ENCODE measurements around the gene ALDH9A1.
"Not testable (repeated sequence)": the region's sequence is repeated elsewhere in the genome, so short reads cannot be mapped to it uniquely, and the experiment has no call there.

The ALDH9A1 gene

DNA sequence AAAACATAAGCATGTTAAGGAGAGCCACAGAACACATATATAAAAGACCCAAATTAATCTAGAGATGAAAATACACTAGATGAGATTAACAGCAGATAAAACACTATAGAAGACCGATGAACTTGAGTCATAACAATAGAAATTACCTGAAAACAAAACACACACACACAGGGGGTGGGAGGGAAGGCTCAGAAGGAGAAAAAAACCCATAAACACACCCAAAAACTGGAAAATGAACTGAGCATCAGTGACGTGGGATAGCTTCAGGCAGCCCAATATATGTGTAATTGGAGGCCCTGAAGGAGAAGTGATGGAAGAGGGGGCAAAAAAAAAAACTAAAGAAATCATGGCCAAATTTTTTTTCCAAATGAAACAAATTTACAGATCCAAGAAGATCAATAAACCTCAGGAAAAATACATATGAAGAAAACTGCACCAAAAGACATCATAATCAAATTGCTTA lies 11.4 kb downstream of the ALDH9A1 start:
- no peak for DNase-seq (ENCODE audit: low spot score)

DNA sequence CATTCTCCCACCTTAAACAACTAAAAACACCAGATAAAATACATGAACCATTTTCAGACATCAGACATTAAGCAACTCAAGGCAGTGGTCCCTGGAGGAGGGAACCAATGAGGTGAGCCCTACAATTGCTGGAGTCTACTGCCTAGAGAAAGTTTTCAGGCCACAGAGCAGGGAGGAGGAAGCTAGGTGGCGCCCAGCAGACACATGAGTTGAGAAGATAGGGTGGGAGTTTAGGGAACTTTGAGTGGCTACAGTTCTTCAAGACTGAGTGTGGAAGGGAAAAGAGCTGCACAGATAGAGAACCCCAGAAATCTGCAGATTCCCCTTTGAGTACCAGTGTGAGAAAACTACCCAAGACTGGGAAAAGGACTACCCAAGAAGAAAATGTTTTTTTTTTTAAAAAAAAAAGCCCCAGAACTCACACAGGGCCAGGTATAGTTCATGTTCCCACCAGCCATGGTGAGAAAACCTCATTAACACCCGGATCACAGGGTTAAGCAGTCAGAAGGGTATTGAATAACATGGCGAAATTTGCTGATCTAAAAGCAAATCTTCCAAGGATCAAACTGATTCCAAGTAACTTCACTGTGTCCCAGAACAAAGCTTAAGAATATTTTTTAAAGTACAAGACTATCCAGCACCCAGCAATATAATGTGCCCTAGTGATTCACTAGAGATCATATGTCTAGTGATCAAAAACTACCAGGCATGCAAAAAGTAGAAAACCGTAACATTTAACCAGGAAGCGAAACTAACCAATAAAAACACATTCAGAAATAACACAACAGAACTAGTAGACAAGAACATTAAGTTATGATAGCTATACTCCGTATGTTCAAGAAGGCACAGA lies 12.0 kb downstream of the ALDH9A1 start:
- DNase-seq (ENCODE audit: low spot score), result no peak

DNA sequence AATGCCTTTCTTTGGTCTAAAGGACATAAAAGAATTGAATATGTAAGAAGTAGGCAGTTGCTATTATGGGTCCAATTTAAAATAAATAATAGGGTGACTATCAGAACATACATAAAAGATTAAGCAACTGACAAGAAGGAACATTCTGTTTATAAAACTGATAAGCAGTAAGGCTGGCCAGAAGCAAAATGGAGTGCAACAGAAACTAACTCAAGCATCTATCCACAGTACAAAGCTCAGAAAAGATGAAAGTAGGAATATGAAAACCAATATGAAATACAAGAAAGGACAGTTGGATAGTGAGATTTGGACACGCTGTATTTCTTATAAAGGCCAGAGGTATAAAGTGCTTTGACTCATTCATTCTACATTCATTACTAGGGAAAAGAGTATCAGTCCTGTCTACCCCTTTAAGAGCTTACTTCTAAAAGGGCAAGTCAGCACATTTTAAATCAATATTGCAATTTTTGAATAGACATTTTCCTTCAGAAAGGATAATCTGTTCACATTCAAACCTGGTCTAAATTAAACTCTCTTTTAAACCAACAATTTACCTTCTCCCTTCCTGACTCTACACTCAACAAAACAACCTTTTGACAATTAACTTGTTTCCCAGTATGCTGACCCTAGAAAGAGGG lies 14.4 kb downstream of the ALDH9A1 start:
- no peak for DNase-seq (ENCODE audit: low spot score)

DNA sequence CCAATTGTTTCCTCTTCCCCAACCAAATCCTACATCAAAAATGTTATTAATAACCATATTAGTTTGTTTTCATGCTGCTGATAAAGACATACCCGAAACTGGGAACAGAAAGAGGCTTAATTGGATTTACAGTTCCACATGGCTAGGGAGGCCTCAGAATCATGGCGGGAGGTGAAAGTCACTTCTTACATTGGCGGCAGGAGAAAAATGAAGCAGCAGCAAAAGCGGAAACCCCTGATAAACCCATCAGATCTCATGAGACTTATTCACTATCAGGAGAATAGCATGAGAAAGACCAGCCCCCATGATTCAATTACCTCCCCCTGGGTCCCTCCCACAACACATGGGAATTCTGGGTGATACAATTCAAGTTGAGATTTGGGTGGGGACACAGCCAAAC lies 17.6 kb downstream of the ALDH9A1 start:
- DNase-seq (ENCODE audit: low spot score), result not testable (repeated sequence)

DNA sequence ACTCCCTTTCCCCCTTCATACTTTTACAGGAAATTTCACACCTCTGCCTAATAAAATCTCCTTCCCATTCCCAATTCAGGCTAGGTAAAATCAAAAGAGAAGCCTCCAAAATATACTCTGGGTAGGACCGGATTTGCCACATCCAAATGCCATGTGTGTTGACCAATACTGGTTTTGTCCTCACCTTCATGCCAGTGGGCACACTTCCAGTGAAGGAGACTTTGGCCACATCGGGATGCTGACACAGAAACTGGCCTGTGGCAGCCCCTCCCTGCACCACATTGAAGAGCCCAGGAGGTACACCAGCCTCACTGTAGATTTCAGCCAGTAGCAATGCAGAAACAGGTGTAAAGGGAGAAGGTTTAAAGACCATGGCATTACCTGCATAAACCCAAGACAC lies 18.1 kb downstream of the ALDH9A1 start:
- DNase-seq (ENCODE audit: low spot score), result no peak

DNA sequence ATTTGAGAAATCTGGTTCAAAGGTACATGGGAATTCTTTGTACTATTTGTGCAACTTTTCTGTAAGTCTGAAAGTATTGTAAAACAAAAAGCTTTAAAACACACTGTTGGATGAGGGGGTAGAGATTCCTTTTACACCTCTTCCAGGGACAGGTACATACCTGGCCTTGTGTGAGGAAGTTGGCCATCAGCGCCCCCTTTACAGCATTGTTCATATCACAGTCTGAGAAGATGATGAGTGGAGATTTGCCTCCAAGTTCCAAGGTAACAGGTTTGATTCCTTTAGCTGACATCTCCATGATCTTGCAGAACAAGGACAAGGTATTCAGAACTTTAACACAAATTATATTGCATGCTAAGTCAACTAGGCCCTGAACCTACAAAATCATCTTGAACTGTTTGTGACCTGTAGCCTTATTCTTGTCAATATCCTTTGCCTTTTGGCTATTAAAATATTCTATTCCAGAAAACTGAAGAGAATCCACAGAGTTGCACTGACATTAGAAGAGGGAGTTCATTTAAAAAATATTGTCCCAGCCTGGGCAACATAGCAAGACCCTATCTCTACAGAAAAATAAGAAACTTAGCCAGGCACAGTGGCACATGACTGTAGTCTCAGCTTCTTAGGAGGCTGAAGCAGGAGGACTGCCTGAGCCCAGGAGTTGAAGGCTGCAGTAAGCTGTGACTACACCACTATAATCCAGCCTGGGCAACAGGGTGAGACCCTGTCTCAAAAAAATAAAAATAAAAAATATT lies 18.9 kb downstream of the ALDH9A1 start:
- no peak for DNase-seq (ENCODE audit: low spot score)

DNA sequence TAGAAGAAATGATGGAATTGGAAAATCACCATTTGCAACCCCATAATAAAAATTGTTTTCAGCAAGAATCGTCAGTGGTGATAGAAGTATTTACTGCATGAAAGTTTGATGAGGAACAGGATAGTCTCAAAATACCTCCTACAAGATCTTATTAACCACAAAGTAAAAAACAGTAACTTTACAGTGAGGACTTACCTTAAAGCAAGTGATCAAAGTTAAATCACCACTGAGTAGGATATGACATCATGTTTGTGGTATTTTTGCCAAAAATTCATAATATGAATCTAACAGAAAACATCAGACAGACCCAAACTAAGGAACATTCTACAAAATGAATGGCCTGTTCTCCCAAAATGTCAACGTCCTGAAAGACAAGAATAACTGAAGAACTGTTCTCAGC lies 19.9 kb downstream of the ALDH9A1 start:
- no peak for DNase-seq (ENCODE audit: low spot score)

DNA sequence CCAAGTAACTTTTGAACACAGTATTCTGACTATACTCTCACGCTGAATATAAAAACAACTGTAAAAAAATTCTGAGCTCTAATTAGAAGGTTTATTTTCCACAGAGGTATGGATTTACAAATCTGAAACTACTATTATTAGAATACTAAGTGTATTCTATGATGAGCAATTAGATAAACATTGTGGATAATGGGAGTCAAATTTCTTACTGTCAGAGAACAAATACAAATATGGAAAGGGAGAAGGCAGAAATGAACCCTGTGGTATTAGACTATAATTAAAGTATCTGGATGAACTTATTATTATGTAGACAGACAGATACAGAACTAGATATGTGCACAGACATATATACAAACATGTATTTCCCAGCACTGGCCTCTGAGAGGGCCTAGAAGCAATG lies 22.6 kb downstream of the ALDH9A1 start:
- no peak for DNase-seq (ENCODE audit: low spot score)

DNA sequence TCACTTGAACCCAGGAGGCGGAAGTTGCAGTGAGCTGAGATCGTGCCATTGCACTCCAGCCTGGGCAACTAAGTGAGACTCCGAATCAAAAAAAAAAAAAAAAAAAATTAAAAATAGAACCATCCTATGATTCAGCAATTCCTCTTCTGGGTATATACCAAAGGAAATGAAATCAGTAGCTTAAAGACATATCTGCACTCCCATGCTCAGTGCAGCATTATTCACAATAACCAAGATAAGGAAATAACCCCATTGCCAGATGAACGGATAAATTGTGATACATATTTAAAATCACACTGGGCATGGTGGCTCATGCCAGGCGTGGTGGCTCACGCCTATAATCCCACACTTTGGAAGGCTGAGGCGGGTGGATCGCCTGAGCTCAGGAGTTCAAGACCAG lies 23.8 kb downstream of the ALDH9A1 start:
- DNase-seq (ENCODE audit: low spot score), result no peak

DNA sequence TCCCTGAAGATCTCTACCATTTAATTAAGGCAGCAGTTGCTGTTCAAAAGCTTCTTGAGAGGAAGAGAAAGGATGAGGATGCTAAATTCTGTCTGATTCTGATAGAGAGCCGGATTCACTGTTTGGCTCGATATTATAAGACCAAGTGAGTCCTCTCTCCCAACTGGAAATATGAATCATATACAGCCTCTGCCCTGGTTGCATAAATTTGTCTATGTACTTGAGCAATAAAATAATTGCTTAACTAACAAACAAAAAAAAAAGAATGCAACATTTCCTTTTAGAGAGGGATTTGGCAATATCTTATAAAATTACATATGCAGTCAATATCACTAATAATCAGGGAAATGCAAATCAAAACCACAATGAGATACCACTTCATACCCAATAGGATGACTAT lies 26.8 kb downstream of the ALDH9A1 start:
- no peak for DNase-seq (ENCODE audit: low spot score)

DNA sequence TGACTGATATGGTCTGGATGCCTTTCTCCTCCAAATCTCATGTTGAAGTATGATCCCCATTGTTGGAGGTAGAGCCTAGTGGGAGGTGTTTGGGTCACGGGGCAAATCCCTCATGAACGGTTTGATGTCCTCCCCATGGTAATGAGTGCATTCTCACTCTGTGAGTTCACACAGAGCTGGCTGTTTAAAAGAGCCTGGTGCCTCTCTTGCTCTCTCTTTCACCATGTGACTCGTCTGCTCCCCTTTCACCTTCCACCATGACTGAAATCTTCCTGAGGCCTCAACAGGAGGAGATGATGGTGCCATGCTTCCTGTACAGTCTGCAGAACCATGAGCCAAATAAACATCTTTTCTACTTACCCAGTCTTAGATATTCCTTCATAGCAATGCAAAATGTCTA lies 30.2 kb downstream of the ALDH9A1 start:
- DNase-seq (ENCODE audit: low spot score), result no peak

DNA sequence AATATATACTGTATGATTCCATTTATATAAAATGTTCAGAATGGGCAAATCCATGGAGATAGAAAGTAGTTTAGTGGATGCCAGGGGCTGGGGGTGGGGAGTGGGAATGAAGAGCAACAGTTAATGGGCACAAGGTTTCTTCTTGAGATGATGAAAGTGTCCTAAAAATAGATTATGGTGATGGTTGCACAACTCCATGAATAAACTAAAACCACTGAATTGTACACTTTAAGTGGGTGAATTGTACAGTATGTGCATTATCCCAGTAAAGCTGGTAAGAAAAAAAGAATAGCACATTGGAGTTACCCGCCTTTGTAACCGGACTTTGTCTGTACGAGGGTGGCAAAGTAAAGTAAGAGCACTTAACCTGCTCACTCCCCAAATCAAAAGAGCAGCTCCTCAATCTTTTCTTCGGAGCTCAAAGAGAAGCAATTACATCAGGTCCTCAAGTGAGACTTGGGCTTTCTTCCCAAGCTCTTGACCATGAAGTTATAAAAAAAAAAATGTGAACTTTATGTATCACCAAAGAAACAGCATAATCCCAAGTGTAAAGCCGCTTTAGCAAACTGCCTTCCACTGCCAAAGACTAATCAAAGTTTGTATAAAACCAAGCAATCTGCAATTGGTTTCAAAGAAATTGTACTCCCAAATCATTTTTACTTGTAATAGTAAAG lies 32.1 kb downstream of the ALDH9A1 start:
- DNase-seq (ENCODE audit: low spot score), result no peak

DNA sequence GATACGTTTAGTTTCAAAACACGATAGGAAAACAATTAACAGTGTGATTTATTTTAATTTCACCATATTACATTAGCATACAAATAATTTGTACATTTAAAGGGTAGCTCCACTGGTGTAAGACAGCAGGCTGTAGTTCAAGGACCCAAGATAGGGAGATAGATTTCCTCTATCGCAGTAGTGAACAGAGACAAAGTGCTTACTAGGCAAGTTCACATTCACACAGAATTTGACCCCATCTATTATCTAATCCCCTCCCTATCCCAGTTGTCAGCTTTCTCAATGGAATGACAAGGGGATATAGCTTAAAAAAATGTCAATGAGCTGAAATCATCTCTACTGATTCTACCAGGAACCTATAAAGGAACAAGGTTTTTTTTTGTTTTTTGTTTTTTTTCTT lies 36.2 kb downstream of the ALDH9A1 start:
- no peak for DNase-seq (ENCODE audit: low spot score)

DNA sequence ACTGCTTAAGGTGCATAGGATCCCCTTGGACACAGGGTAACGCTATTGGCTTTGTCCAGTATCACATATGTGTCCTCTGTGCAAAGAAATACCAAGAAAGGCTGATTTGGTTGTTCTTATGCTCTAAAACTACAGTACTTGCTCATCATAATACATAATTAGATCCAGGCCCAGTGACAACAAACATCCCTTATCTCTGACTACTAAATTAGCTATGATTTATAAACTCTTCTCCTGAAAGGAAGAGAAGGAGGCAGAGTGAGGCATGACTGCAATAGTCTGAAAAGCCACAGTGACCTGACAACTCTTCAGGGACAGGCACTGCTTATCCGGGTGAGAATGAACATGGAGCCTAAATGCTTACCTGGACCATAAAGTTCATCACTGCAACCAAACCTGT lies 36.7 kb downstream of the ALDH9A1 start:
- DNase-seq (ENCODE audit: low spot score), result no peak

DNA sequence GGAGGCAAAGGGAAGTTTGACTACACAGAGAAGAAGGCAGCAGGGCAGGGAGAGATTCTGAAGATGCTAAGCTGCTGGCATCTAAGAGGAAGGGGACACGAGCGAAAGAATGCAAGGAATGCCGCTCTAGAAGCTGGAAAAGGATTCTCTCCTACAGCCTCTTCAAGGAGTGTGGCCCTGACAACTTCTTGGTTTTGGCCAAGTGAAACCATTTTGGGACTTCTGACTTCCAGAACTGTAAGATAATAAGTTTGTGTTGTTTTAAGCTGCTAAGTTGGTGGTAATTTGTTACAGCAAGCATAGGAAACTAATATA lies 38.8 kb downstream of the ALDH9A1 start:
- no peak for DNase-seq (ENCODE audit: low spot score)

DNA sequence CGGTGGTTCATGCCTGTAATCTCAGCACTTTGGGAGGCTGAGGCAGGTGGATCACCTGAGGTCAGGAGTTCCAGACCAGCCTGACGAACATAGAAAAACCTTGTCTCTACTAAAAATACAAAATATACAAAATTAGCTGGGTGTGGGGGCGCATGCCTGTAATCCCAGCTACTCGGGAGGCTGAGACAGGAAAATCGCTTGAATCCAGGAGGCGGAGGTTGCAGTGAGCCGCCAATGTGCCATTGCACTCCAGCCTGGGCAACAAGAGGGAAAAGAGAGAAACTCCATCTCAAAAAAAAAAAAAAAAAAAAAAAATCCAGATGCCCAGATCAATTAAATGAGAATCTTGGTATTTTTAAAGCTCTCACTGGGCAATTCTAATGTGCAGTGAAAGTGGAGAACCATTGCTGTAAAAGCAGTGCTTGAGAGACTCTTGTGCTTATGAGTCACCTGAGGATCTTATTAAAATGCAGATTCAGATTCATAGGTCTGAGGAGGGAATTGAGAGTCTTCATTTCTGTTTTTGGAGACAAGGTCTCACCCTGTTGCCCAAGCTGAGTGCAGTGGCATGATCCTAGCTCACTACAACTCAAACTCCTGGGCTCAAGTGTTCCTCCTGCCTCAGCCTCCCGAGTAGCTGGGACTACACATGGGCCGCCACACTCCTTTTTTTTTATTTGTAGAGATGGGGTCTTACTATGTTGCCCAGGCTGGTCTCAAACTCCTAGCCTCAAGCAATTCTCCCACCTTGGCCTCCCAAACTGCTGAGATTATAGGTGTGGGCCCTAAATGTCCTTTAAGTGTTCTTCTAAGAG lies 39.4 kb downstream of the ALDH9A1 start:
- not testable (repeated sequence) for DNase-seq (ENCODE audit: low spot score)

DNA sequence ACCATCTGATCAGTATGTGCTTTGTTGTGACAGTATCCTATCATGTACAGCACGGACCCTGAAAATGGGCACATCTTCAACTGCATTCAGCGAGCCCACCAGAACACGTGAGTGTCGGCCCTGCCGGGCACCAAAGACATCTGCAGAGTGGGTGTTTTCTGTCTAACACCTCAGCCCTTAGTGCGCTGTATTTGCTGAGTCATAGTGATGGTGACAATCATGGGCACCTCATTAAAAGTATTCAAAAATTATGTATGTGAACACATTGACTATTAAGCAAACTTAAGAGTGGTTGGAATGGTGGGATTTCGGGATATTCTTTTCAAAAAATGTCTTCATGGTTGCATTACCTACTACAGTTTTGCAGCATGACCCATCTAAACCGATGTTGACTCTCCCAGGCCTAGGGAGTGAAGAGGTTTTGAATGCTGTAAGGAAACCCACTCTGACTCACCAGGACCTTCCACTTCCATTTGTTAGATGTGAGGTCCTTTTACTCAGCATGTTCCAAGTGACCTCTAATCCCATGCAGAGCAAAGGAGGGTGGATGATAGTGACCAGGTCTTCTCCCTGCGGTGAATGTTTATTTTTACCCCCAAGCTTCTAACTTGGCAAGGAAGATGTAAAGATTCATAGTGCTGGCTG lies 47.3 kb downstream of the ALDH9A1 start:
- no peak for DNase-seq (ENCODE audit: low spot score)

DNA sequence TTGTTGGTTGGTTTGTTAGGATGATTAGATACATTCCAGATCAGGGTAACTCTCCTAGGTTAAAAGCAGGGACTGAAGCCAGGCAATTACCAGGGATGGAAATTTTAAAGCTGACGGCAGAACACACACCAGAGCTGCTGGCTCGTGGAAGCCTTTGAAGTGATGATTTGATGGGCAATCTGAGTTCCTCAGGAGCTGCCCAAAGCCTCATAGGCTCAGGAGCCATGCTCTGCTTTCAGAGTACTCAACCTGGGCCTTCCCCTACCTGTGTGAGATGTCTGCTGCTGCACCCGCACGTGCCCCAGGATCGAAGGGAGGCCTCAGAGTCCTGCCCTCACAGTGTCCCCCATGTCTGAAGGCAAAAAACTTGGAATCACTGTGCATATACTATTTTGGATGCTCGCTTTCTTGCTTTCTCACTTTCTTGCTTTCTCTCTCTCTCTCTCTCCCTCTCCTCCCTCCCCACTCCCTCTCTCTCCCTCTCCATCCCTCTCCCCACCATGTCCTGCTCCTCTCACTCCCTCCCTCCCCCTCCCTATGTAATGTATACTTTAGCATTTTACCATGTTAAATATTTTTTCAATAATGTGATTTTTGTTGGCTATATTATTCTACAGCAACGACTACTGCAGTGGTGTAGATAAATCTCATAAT lies 49.3 kb downstream of the ALDH9A1 start:
- DNase-seq (ENCODE audit: low spot score), result no peak

DNA sequence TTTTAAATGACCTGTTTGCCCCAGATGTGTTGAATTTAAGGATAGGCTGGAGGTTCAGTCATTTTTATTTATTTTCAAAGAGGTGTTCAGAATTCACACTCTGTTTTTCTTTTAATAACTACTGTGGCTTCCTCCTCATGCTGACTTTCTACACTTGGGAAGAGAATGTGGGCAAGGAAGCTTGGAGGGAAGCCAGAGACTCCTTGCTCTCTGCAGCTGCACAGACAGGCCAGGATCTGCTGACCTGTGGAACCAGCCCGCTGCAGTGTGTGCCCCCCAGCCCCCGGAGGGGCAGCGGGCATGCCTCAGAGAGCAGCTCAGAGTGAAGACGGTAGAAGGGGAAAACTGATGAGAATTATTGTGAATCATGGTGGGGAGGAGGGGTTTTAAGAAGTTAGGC lies 50.4 kb downstream of the ALDH9A1 start:
- no peak for DNase-seq (ENCODE audit: low spot score)

DNA sequence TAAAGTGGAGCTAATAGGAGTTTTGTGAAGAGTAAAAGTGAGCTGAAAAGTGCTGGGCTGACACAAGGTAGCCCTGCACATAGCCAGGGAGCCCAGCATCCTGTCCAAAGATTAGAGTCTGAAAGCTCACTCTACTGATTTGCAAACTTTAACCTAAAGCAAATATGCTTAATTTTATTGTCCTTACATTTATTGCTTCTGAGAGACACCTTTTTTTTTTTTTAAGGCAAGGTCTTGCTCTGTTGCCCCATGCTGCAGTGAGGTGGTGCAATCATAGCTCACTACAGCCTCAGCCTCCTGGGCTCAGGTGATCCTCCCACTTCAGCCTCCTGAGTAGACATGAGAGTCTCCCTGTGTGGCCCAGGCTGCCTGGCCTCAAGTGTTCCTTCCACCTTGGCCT lies 50.8 kb downstream of the ALDH9A1 start:
- DNase-seq (ENCODE audit: low spot score), result no peak
